ENCODE measurements around the gene EIF3A. TPM values are rescaled to one million over a fixed set of nuclear protein-coding genes. Genes with fewer than 3 reads are reported as not detected.

Gene EIF3A
- total RNA-seq (2021; fragmentation: NEBNext Ultra II Directional; extraction: Animal tissue kit (Norgen Biotek cat#: 25700)) (209 and 210 TPM in 2 replicates), polyA plus RNA-seq (2011; rRNA removed) (26.8 and 33.5 TPM in 2 replicates), polyA minus RNA-seq (2011; rRNA and poly(A)+ RNA removed) (82.5 and 124 TPM in 2 replicates)
- 50.5 TPM for polyA plus RNA-seq (2011; cell fraction: cytosol; rRNA removed)
- polyA plus RNA-seq (2011; cell fraction: nucleus; rRNA removed), result 46.8 TPM
- polyA plus RNA-seq (2012, experiment 1 of 2), result 164 to 230 TPM (median 189 TPM) in 4 replicates
- polyA plus RNA-seq (2012, experiment 2 of 2), result 9.9 TPM
- 159 TPM for polyA plus RNA-seq (2013, experiment 1 of 2)
- polyA plus RNA-seq (2013, experiment 2 of 2), result 182 TPM
- polyA minus RNA-seq (2011; cell fraction: cytosol; rRNA and poly(A)+ RNA removed), result 103 TPM
- 125 TPM for polyA minus RNA-seq (2011; cell fraction: nucleus; rRNA and poly(A)+ RNA removed)
- long read RNA-seq, experiment 1, partial matches to known transcripts, result 178 of 193 reads
- long read RNA-seq, experiment 1, other reads (novel, unspliced or antisense), result 15 of 193 reads
- long read RNA-seq, experiment 2, full-length matches to known transcripts, result 3 of 61 reads
- long read RNA-seq, experiment 2, partial matches to known transcripts, result 58 of 61 reads
- long read RNA-seq, experiment 2, other reads (novel, unspliced or antisense), result 0 of 61 reads

DNA sequence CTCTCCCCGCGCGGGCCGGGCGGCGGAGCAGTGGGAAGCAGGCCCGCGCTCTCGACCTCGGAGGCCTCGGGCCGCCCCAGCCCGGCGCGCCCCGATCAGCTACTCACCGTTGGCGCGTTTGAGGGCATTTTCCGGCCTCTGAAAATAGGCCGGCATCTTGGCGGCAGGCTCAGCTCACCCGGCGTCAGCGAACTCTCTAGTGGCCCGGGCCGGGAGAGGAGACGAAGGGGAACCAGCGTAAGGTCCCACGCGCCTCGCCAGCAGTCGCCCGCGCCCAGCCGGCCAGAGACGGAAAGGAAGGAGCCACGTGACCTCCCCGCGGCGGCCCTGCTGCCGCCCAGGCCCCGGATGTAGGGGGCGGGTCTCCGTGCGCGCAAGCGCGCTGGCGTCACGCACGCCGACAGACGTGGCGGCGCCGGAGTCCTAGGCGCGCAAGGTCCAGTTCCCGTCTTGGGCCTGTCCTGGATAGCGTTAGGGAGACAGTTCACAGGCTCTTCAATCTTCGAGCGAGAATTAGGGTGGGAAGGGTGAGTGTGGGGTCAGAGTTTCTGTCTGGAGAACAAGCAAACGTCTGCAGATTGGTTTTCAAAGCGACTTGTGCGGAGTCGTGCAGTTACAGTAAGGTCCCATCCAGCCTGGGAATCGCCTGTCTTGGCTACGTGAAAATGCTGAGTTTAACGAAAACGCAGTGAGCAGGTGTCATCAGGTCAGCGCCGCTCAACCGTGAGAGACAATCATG, at the start of gene EIF3A:
EIF3A (minus strand) TSS at position 297 of the 739 bp plus-strand sequence; CDS start at position 156, 141 bp downstream.
- no peak within 1 kb of the TSS for H2BK20ac ChIP-seq (ENCODE audit: low read length)
- 1% methylated on average over 55 of the region's 74 CpGs; no CpG with 5 or more reads in 1 of the 2 experiments for WGBS, 2 experiments (ENCODE audit: extremely low coverage in 1 of 2, insufficient coverage in 1 of 2, insufficient read length in 1 of 2, insufficient replicate concordance in 2 of 2, low coverage in 1 of 2, low lambda C conversion rate in 2 of 2, missing lambda C conversion rate in 1 of 2)
- H4K91ac ChIP-seq (replicated peaks; ENCODE audit: insufficient read length, low read length), result peak within 1 kb of the TSS; percentile 97
- H3K23ac ChIP-seq (ENCODE audit: insufficient read length), result no peak within 1 kb of the TSS
- no peak within 1 kb of the TSS for H3K14ac ChIP-seq (ENCODE audit: insufficient read length)
- FAIRE-seq, result peak; percentile 48
- no peaks in the 10 kb centered on the region for H3K79me1 ChIP-seq (ENCODE audit: low read depth, low read length)
- H3K18ac ChIP-seq (ENCODE audit: extremely low read depth, low read length), result peak within 1 kb of the TSS; percentile 78
- peak within 1 kb of the TSS; percentile 95 for H3K56ac ChIP-seq (replicated peaks; ENCODE audit: insufficient read length, low read depth, low read length)
- peak within 1 kb of the TSS; percentile 77 to 96 (median 90) for H3K4me3 ChIP-seq (ENCODE audit: extremely low read depth in 1 of 4, insufficient read depth in 2 of 4, low read depth in 3 of 4, low read length in 4 of 4)
- peak; percentile 71 to 94 for DNase-seq (ENCODE audit: low read depth in 1 of 2, low spot score in 2 of 2)
- H2BK15ac ChIP-seq (ENCODE audit: low read length), result no peak within 1 kb of the TSS
- peak within 1 kb of the TSS; percentile 85 for H3K4ac ChIP-seq (replicated peaks; ENCODE audit: insufficient read length, low read depth, low read length)
- H4K8ac ChIP-seq (ENCODE audit: extremely low read depth, insufficient read depth, low read length), result peak within 1 kb of the TSS; percentile 99
- H4K5ac ChIP-seq (ENCODE audit: insufficient read length, low read depth, low read length), result peak within 1 kb of the TSS; percentile 96
- 0 out of 2 replicates have a peak within 1 kb of the TSS, but pooled peaks have one; percentile 12 for H2BK12ac ChIP-seq (ENCODE audit: low read depth, low read length)
- no peaks in the 10 kb centered on the region for H3K9me3 ChIP-seq (ENCODE audit: insufficient read depth in 2 of 2, low read depth in 1 of 2, low read length in 1 of 2)
- peaks cover 45 to 52% of the 10 kb centered on the region in 2 experiments for H3K79me2 ChIP-seq (ENCODE audit: control insufficient read depth in 1 of 2, insufficient read depth in 2 of 2, low read length in 2 of 2)
- H3K4me1 ChIP-seq (replicated peaks in 1 of 4; ENCODE audit: control insufficient read depth in 3 of 4, insufficient read depth in 4 of 4, low read length in 3 of 4), result peaks cover 0 to 3% (median 0%) of the 10 kb centered on the region in 4 experiments; a peak in 2 of 7 replicates
- POLR2A ChIA-PET (ENCODE audit: partially characterized antibody), result interaction anchor here (0.5 to 4.2 kb wide), 16 partner anchors 9 to 792 kb away, joined by 3 to 30 read pairs (median 4); partner anchors contain the start of genes DENND10, MCMBP and NANOS1
- H3K4me2 ChIP-seq (ENCODE audit: insufficient read depth in 1 of 2, low read depth in 2 of 2, low read length in 2 of 2), result peak within 1 kb of the TSS; percentile 71 to 73
- H2AK5ac ChIP-seq (ENCODE audit: low read depth, low read length), result no peak within 1 kb of the TSS
- H3K27ac ChIP-seq (ENCODE audit: low read depth, low read length), result peak within 1 kb of the TSS; percentile 97
- H2BK5ac ChIP-seq (ENCODE audit: low read depth, low read length), result peak within 1 kb of the TSS; percentile 83
- H4K20me1 ChIP-seq (replicated peaks in 1 of 2; ENCODE audit: control insufficient read depth in 1 of 2, insufficient read depth in 2 of 2, low read length in 2 of 2), result peaks cover 12 to 15% of the 10 kb centered on the region in 2 experiments
- H2BK120ac ChIP-seq (replicated peaks; ENCODE audit: low read depth, low read length), result peak within 1 kb of the TSS; percentile 87
- peaks cover 11% of the 10 kb centered on the region for H3K23me2 ChIP-seq (ENCODE audit: low read depth, low read length)
- peak within 1 kb of the TSS; percentile 87; the same call in 1 of the 2 replicates for H2AFZ ChIP-seq (ENCODE audit: low read length)
- peak within 1 kb of the TSS; percentile 97 to 100 (median 98) for H3K9ac ChIP-seq (replicated peaks in 1 of 4; ENCODE audit: extremely low read depth in 1 of 4, low read depth in 3 of 4, low read length in 3 of 4)
- CTCF ChIA-PET (ENCODE audit: partially characterized antibody), result no interaction called here
- H3K36me3 ChIP-seq (ENCODE audit: control insufficient read depth in 2 of 4, insufficient read depth in 4 of 4, low read length in 3 of 4), result peaks cover 0 to 6% (median 0%) of the 10 kb centered on the region in 4 experiments; a peak in 1 of 8 replicates
- H3K27me3 ChIP-seq (replicated peaks in 1 of 4; ENCODE audit: control insufficient read depth in 3 of 4, extremely low read depth in 1 of 4, insufficient read depth in 3 of 4, low read length in 3 of 4), result no peaks in the 10 kb centered on the region
- TF ChIP-seq BACH1 (IDR thresholded peaks at IDR 0.05; ENCODE audit: low read length), result no peak
- TF ChIP-seq SIN3A (conservative IDR thresholded peaks at IDR 0.05 in 1 of 2, IDR thresholded peaks at IDR 0.05 in 1 of 2; ENCODE audit: low read depth in 1 of 2, low read length in 2 of 2), result peak in 1 of 2 experiments; percentile 70; a peak in 1 of 4 replicates
- TF ChIP-seq GABPA (IDR thresholded peaks at IDR 0.05; ENCODE audit: borderline replicate concordance, insufficient read depth, low read length), result no peak
- TF ChIP-seq GTF2F1 (IDR thresholded peaks at IDR 0.05; ENCODE audit: borderline replicate concordance, low read depth, low read length), result peak; percentile 80
- TF ChIP-seq TAF1 (IDR thresholded peaks at IDR 0.05; ENCODE audit: low read depth, low read length), result peak; percentile 99
- TF ChIP-seq ATF3 (IDR thresholded peaks at IDR 0.05; ENCODE audit: insufficient read depth, low read depth, low read length), result peak; percentile 60; the same call in 1 of the 2 replicates
- TF ChIP-seq SP1 (IDR thresholded peaks at IDR 0.05; ENCODE audit: low read depth, low read length), result peak; percentile 57; the same call in 1 of the 2 replicates
- peak; percentile 93 for TF ChIP-seq POLR2A (IDR thresholded peaks at IDR 0.05; ENCODE audit: control extremely low read depth in 1 of 2, low read depth in 2 of 2, low read length in 2 of 2)
